Measurements from ENCODE around the gene TAF13.

DNA sequence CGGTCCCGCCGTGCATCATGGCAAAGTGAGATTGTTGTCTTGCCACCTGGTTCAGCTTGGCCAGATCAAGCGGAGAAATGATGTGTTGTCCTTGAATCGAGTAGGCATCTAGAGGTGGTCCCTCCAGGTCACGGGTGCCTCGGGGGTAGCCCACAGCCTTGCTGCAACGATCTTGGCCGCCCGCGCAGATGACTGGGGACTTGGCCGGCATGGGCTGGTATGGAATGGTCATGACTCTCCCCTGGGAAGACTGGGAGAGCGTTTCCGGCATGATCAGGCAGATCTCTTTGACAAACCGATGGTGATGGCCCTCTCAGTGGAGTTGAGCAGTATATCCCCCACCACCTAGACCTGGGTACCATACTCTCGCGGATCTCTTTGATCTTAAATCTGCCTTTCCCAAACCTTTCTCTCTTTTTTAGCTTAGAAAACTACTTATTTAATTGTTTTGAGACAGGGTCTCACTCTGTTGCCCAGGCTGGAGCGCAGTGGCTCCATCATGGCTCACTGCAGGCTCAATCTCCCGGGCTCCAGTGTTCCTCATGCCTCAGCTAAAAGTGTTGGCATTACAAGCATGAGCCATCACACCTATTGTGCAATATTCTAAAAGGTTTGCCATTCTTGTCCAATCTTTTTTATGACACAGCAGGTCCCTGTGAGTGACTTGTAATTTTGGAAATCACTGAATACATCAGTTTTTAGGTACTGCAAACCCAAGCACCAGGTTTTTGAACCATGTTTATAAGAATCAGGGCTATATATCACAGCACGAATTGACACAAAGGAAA, 28.8 kb upstream of the TAF13 start:
- TF ChIP-seq, protein P1, sequence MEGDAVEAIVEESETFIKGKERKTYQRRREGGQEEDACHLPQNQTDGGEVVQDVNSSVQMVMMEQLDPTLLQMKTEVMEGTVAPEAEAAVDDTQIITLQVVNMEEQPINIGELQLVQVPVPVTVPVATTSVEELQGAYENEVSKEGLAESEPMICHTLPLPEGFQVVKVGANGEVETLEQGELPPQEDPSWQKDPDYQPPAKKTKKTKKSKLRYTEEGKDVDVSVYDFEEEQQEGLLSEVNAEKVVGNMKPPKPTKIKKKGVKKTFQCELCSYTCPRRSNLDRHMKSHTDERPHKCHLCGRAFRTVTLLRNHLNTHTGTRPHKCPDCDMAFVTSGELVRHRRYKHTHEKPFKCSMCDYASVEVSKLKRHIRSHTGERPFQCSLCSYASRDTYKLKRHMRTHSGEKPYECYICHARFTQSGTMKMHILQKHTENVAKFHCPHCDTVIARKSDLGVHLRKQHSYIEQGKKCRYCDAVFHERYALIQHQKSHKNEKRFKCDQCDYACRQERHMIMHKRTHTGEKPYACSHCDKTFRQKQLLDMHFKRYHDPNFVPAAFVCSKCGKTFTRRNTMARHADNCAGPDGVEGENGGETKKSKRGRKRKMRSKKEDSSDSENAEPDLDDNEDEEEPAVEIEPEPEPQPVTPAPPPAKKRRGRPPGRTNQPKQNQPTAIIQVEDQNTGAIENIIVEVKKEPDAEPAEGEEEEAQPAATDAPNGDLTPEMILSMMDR (IDR thresholded peaks at IDR 0.05): no peak
- TF ChIP-seq POLR2AphosphoS5 (IDR thresholded peaks at IDR 0.05) (no peak), POLR2A (IDR thresholded peaks at IDR 0.05) (no peak), EP300 (IDR thresholded peaks at IDR 0.05; ENCODE audit: low read depth) (no peak)

Data from transverse colon (tissue), 4 donors.